H9 (cell line): Measurements from ENCODE around the gene SMIM23. TPM values are rescaled to one million over a fixed set of nuclear protein-coding genes. Genes with fewer than 3 reads are reported as not detected.

Experiments used
- DNase-seq: peaks from one replicate; pipeline ENCODE4 v3.0.0-alpha.2; 2017
- H2AFZ ChIP-seq: one replicate; pipeline ENCODE4 v1.6.1; 2013; ENCODE audit warnings: mild to moderate bottlenecking, low read length, control low read depth, moderate library complexity
- H2AK5ac ChIP-seq: 2 replicates; pipeline ENCODE4 v1.6.1; 2013; ENCODE audit warnings: low read length, control low read depth, mixed read lengths; ENCODE audit not compliant: insufficient read length
- H2BK120ac ChIP-seq: one replicate; pipeline ENCODE4 v1.6.1; 2013; ENCODE audit warnings: low read depth, mild to moderate bottlenecking, low read length, control low read depth, inconsistent platforms; ENCODE audit not compliant: poor library complexity, severe bottlenecking
- H2BK12ac ChIP-seq: 2 replicates; pipeline ENCODE4 v1.6.1; 2013; ENCODE audit warnings: low read length, control low read depth, mixed read lengths, low read depth; ENCODE audit not compliant: insufficient read length
- H2BK15ac ChIP-seq: 2 replicates; pipeline ENCODE4 v1.6.1; 2013; ENCODE audit warnings: low read depth, low read length, control low read depth
- H2BK20ac ChIP-seq: one replicate; pipeline ENCODE4 v1.6.1; 2013; ENCODE audit warnings: low read depth, mild to moderate bottlenecking, low read length, control low read depth, inconsistent platforms; ENCODE audit not compliant: poor library complexity, severe bottlenecking
- H2BK5ac ChIP-seq: 2 replicates; pipeline ENCODE4 v1.6.1; 2013; ENCODE audit warnings: low read length, control low read depth, mixed read lengths; ENCODE audit not compliant: insufficient read length
- H3K14ac ChIP-seq: 2 replicates; pipeline ENCODE4 v1.6.1; 2013; ENCODE audit warnings: low read length, control low read depth; ENCODE audit not compliant: insufficient read depth
- H3K18ac ChIP-seq: 2 replicates; pipeline ENCODE4 v1.6.1; 2013; ENCODE audit warnings: low read depth, mild to moderate bottlenecking, mixed read lengths, low read length, control low read depth; ENCODE audit not compliant: insufficient read length
- H3K23ac ChIP-seq: 2 replicates; pipeline ENCODE4 v1.6.1; 2013; ENCODE audit warnings: low read length, control low read depth, mixed read lengths, low read depth; ENCODE audit not compliant: insufficient read length
- H3K23me2 ChIP-seq: 2 replicates; pipeline ENCODE4 v1.6.1; 2013; ENCODE audit warnings: low read depth, mild to moderate bottlenecking, mixed read lengths, low read length, control low read depth; ENCODE audit not compliant: insufficient read length, poor library complexity, severe bottlenecking
- H3K27ac ChIP-seq: 2 replicates; pipeline ENCODE4 v1.5.1; 2013; ENCODE audit warnings: low read length, control low read depth, mixed read lengths, low read depth; ENCODE audit not compliant: insufficient read length
- H3K27me3 ChIP-seq: 2 replicates; pipeline ENCODE4 v1.6.1; 2013; ENCODE audit warnings: low read length, control low read depth, inconsistent platforms; ENCODE audit not compliant: insufficient read depth
- H3K4ac ChIP-seq: 2 replicates; pipeline ENCODE4 v1.6.1; 2013; ENCODE audit warnings: low read depth, mild to moderate bottlenecking, control low read depth, inconsistent platforms, low read length, moderate library complexity
- H3K4me1 ChIP-seq: 2 replicates; pipeline ENCODE4 v1.6.1; 2013; ENCODE audit warnings: low read length, control low read depth, inconsistent platforms; ENCODE audit not compliant: insufficient read depth
- H3K4me2 ChIP-seq: 2 replicates; pipeline ENCODE4 v1.6.1; 2013; ENCODE audit warnings: low read length, control low read depth, mixed read lengths; ENCODE audit not compliant: insufficient read length, insufficient read depth
- H3K56ac ChIP-seq: 2 replicates; pipeline ENCODE4 v1.6.1; 2013; ENCODE audit warnings: low read depth, mild to moderate bottlenecking, mixed read lengths, low read length, control low read depth; ENCODE audit not compliant: insufficient read length
- H3K79me1 ChIP-seq: 2 replicates; pipeline ENCODE4 v1.6.1; 2013; ENCODE audit warnings: low read depth, mild to moderate bottlenecking, moderate library complexity, low read length, control low read depth, inconsistent platforms; ENCODE audit not compliant: insufficient read depth, poor library complexity, severe bottlenecking
- H3K79me2 ChIP-seq: 2 replicates; pipeline ENCODE4 v1.6.1; 2013; ENCODE audit warnings: low read length, control low read depth, inconsistent platforms; ENCODE audit not compliant: insufficient read depth
- H3K9ac ChIP-seq: 2 replicates; pipeline ENCODE4 v1.6.1; 2013; ENCODE audit warnings: low read length, control low read depth, mixed read lengths; ENCODE audit not compliant: insufficient read length; ENCODE audit errors: extremely low read depth
- H3K9me3 ChIP-seq: one replicate; pipeline ENCODE4 v1.6.1; 2013; ENCODE audit warnings: low read depth, low read length, inconsistent platforms; ENCODE audit not compliant: control insufficient read depth
- H3T11ph ChIP-seq: one replicate; pipeline ENCODE4 v1.6.1; 2013; ENCODE audit warnings: mild to moderate bottlenecking, low read length, control low read depth, inconsistent platforms
- H4K20me1 ChIP-seq: one replicate; pipeline ENCODE4 v1.6.1; 2013; ENCODE audit not compliant: control insufficient read depth, insufficient read length, insufficient read depth
- H4K5ac ChIP-seq: 2 replicates; pipeline ENCODE4 v1.6.1; 2013; ENCODE audit warnings: low read depth, mild to moderate bottlenecking, mixed read lengths, low read length, control low read depth; ENCODE audit not compliant: insufficient read length
- H4K8ac ChIP-seq: replicated peaks from 2 replicates; pipeline ENCODE4 v1.6.1; 2013; ENCODE audit warnings: low read length, control low read depth, mixed read lengths, low read depth; ENCODE audit not compliant: insufficient read length
- H4K91ac ChIP-seq: 2 replicates; pipeline ENCODE4 v1.6.1; 2013; ENCODE audit warnings: low read depth, mild to moderate bottlenecking, moderate library complexity, mixed read lengths, low read length, control low read depth; ENCODE audit not compliant: insufficient read length
- H3K27ac Mint-ChIP-seq, 3 experiments: 2 replicates in 2 of 3; 3 replicates in 1 of 3; pipeline ENCODE4 v1.8.0; 2020 to 2021; ENCODE audit warnings: mixed read lengths in 3 of 3, mild to moderate bottlenecking in 1 of 3, moderate library complexity in 1 of 3
- H3K27me3 Mint-ChIP-seq: 2 replicates; pipeline ENCODE4 v1.8.0; 2021; ENCODE audit warnings: low read depth, mild to moderate bottlenecking, moderate library complexity, mixed read lengths
- H3K36me3 Mint-ChIP-seq, 3 experiments: 2 replicates in 2 of 3; 3 replicates in 1 of 3; pipeline ENCODE4 v1.8.0; 2020 to 2021; ENCODE audit warnings: low read depth in 3 of 3, mixed read lengths in 3 of 3; ENCODE audit not compliant: insufficient read depth in 1 of 3
- H3K4me1 Mint-ChIP-seq, 2 experiments: 2 replicates each; pipeline ENCODE4 v1.8.0; 2020; ENCODE audit warnings: mixed read lengths in 2 of 2
- H3K4me3 Mint-ChIP-seq, 2 experiments: 2 replicates in 1 of 2; 3 replicates in 1 of 2; pipeline ENCODE4 v1.8.0; 2020 to 2021; ENCODE audit warnings: mild to moderate bottlenecking in 2 of 2, mixed read lengths in 2 of 2, moderate library complexity in 1 of 2
- H3K9me3 Mint-ChIP-seq, 2 experiments: 2 replicates in 1 of 2; 3 replicates in 1 of 2; pipeline ENCODE4 v1.8.0; 2020; ENCODE audit warnings: mild to moderate bottlenecking in 2 of 2, mixed read lengths in 2 of 2, moderate library complexity in 1 of 2
- CTCF ChIP-seq: fragments of 200-600 bp; sonication (generic); conservative IDR thresholded peaks from 3 replicates; pipeline ENCODE4 v1.8.0; 2021; ENCODE audit warnings: antibody characterized with exemption, mild to moderate bottlenecking
- WGBS: extraction: QIAGEN DNeasy Blood & Tissue Kit; methylation state at CpG from one replicate; pipeline ENCODE4 v1.1.7; 2013; ENCODE audit warnings: missing lambda C conversion rate, low lambda C conversion rate, mixed read lengths; ENCODE audit not compliant: insufficient read length; ENCODE audit errors: extremely low coverage; 5-methylcytosine and 5-hydroxymethylcytosine counted together
- total RNA-seq: library from RNA; stranded (reverse); gene quantifications from 2 replicates; pipeline ENCODE4 v1.2.1, GENCODE V29; 2021

The SMIM23 gene
- total RNA-seq, 1 experiment from 2014 or later: not detected

- no peak overlapping the region for H3K27ac Mint-ChIP-seq
- Histone ChIP-seq H3K23ac (no peak overlapping the region), H2BK5ac (no peak overlapping the region), H3K27ac (no peak overlapping the region), H3K56ac (no peak overlapping the region), H3K27me3 (no peaks in the 10 kb centered on the region), H4K20me1 (no peaks in the 10 kb centered on the region), H3K9me3 (no peaks in the 10 kb centered on the region), H3K18ac (no peak overlapping the region), H4K91ac (no peak overlapping the region), H2BK12ac (no peak overlapping the region), H3K14ac (no peak overlapping the region), H3T11ph (no peak overlapping the region), H4K8ac (no peak overlapping the region), H2BK20ac (no peak overlapping the region), H2BK120ac (no peak overlapping the region), H3K4ac (no peak overlapping the region), H3K23me2 (no peaks in the 10 kb centered on the region), H3K4me2 (no peak overlapping the region), H2AK5ac (no peak overlapping the region), H3K9ac (no peak overlapping the region), H3K79me1 (no peaks in the 10 kb centered on the region), H2BK15ac (no peak overlapping the region), H3K79me2 (no peaks in the 10 kb centered on the region), H2AFZ (no peak overlapping the region), H3K4me1 (no peaks in the 10 kb centered on the region), H4K5ac (no peak overlapping the region)
- WGBS: no CpG with 5 or more reads among the region's 5 CpGs
- H3K4me3 Mint-ChIP-seq: no peak overlapping the region
- H3K9me3 Mint-ChIP-seq: no peaks in the 10 kb centered on the region
- DNase-seq: no peak
- no peaks in the 10 kb centered on the region for H3K4me1 Mint-ChIP-seq
- TF ChIP-seq CTCF: no peak
- H3K27me3 Mint-ChIP-seq: peaks cover 32% of the 10 kb centered on the region
- H3K36me3 Mint-ChIP-seq: no peaks in the 10 kb centered on the region
Measured at GRCh38 chr5:171745602-171746001, 40.0 kb upstream of the SMIM23 start.
